SK-N-SH treated with all-trans-retinoic acid at 6 μM for 48 hours (cell line): ENCODE data around the gene ZBTB26.
"Not testable (repeated sequence)": the region's sequence is repeated elsewhere in the genome, so short reads cannot be mapped to it uniquely, and the experiment has no call there.

ENCODE experiments used
- ATAC-seq: fragments of 200-7000 bp; cut with Tn5 transposase; 3 replicates; pipeline ENCODE4 v1.9.1; 2020; ENCODE audit warnings: mild to moderate bottlenecking, moderate library complexity
- ARNTL ChIP-seq: fragments of 450-650 bp; formaldehyde crosslinking; IDR thresholded peaks from 2 replicates; pipeline ENCODE4 v1.5.0; 2020; ENCODE audit warnings: low read depth, mild to moderate bottlenecking, moderate library complexity, borderline replicate concordance
- BACH2 ChIP-seq: fragments of 250-450 bp; sonication (Bioruptor Pico); IDR thresholded peaks from 2 replicates; pipeline ENCODE4 v1.9.0; 2021; ENCODE audit warnings: mild to moderate bottlenecking, borderline replicate concordance
- ESRRG ChIP-seq: fragments of 250-450 bp; sonication (Bioruptor Pico); IDR thresholded peaks from 2 replicates; pipeline ENCODE4 v1.6.1; 2021; ENCODE audit warnings: mild to moderate bottlenecking
- GLIS3 ChIP-seq: fragments of 250-450 bp; sonication (Bioruptor Pico); IDR thresholded peaks from 2 replicates; pipeline ENCODE4 v1.5.0; 2020; ENCODE audit warnings: mild to moderate bottlenecking, moderate library complexity
- ISL1 ChIP-seq: fragments of 250-450 bp; sonication (Bioruptor Pico); IDR thresholded peaks from 2 replicates; pipeline ENCODE4 v2.1.2; 2022; ENCODE audit warnings: mild to moderate bottlenecking, moderate library complexity
- OSR1 ChIP-seq: fragments of 250-450 bp; sonication (Bioruptor Pico); IDR thresholded peaks from 2 replicates; pipeline ENCODE4 v1.8.0; 2022; ENCODE audit warnings: moderate library complexity, mild to moderate bottlenecking, inconsistent platforms
- PPARA ChIP-seq: fragments of 250-450 bp; sonication (Bioruptor Pico); IDR thresholded peaks from 2 replicates; pipeline ENCODE4 v1.5.0; 2020; ENCODE audit warnings: mild to moderate bottlenecking, borderline replicate concordance
- RARB ChIP-seq: fragments of 250-450 bp; sonication (Bioruptor Pico); IDR thresholded peaks from 2 replicates; pipeline ENCODE4 v1.8.0; 2021; ENCODE audit warnings: mild to moderate bottlenecking, moderate library complexity
- TCF4 ChIP-seq: fragments of 250-450 bp; sonication (Bioruptor Pico); IDR thresholded peaks from 2 replicates; pipeline ENCODE4 v1.8.0; 2021; ENCODE audit warnings: mild to moderate bottlenecking, moderate library complexity, borderline replicate concordance
- TOX ChIP-seq: fragments of 250-450 bp; sonication (Bioruptor Pico); IDR thresholded peaks from 2 replicates; pipeline ENCODE4 v1.8.0; 2021; ENCODE audit warnings: mild to moderate bottlenecking, moderate library complexity, borderline replicate concordance
- ZFP3 ChIP-seq: fragments of 250-450 bp; sonication (Bioruptor Pico); IDR thresholded peaks from 2 replicates; pipeline ENCODE4 v1.5.0; 2020; ENCODE audit warnings: mild to moderate bottlenecking, moderate library complexity
- ZFP30 ChIP-seq: fragments of 450-650 bp; formaldehyde crosslinking; IDR thresholded peaks from 2 replicates; pipeline ENCODE4 v1.5.0; 2022; ENCODE audit warnings: mild to moderate bottlenecking, moderate library complexity
- ZNF8 ChIP-seq: fragments of 450-650 bp; formaldehyde crosslinking; IDR thresholded peaks from 2 replicates; pipeline ENCODE4 v1.5.0; 2020; ENCODE audit warnings: mild to moderate bottlenecking, moderate library complexity
- TF ChIP-seq, protein P1 (sequence below): fragments of 250-450 bp; sonication (Bioruptor Pico); IDR thresholded peaks from 2 replicates; pipeline ENCODE4 v1.5.1; 2021; ENCODE audit warnings: mild to moderate bottlenecking, moderate library complexity
- TF ChIP-seq, protein P2 (sequence below): fragments of 250-450 bp; sonication (Bioruptor Pico); IDR thresholded peaks from 2 replicates; pipeline ENCODE4 v1.5.1; 2020; ENCODE audit warnings: low read depth, mild to moderate bottlenecking, moderate library complexity
- TF ChIP-seq, protein P3 (sequence below): fragments of 250-450 bp; sonication (Bioruptor Pico); IDR thresholded peaks from 2 replicates; pipeline ENCODE4 v1.8.0; 2021; ENCODE audit warnings: low read depth, mild to moderate bottlenecking, moderate library complexity, borderline replicate concordance
- TF ChIP-seq, protein P4 (sequence below): fragments of 250-450 bp; sonication (Bioruptor Pico); IDR thresholded peaks from 2 replicates; pipeline ENCODE4 v1.5.0; 2020; ENCODE audit warnings: mild to moderate bottlenecking, moderate library complexity

The ZBTB26 gene

DNA sequence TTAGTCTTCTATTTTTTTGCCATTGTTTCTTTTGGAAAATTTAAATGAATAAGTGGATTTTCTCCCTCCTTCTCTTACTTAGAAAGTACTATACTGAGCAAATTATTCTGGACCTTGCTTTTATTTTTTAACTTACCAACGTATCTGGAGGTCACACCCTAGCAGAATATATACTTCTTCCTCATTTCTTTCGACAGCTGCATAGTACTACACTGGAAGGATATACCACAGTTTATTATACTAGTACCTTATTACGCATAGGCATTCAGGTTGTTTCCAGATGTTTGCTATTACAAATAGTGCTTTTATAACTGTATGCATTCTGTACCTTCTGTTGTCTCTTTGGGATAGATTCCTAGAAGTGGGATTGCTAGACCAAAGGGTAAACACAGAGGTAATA is 42.8 kb downstream of the ZBTB26 start:
- TF ChIP-seq ZNF8 (CRISPR knock-in tag) (0 out of 2 replicates have a peak, but pooled peaks have one; percentile 19), BACH2 (CRISPR knock-in tag) (no peak)
- TF ChIP-seq, all 23 proteins: peak for 1
- ATAC-seq = no peak

DNA sequence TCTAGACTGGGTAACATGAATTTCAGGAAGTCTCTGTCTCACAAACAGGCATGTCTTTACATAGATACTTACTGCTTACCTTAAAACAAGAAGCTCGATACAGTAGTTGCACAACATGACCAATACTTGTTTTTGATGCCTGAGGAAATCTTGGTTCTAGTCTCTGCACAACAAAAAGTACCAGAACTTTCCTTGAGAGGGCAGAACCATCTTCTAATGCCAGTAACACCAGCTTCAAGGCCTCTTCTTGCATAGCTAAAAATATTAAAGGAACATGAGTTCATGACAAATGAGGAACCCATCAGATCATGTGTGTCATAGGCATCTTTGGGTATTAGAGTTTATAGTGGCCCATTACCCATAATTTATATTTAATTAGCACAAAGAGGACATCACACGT is 48.2 kb downstream of the ZBTB26 start:
- TF ChIP-seq ARNTL (CRISPR knock-in tag) (no peak), ISL1 (CRISPR knock-in tag) (no peak), ZFP3 (no peak), TCF4 (CRISPR knock-in tag) (no peak), ZFP30 (CRISPR knock-in tag) (no peak), ZNF8 (CRISPR knock-in tag) (no peak)
- TF ChIP-seq, protein P1, sequence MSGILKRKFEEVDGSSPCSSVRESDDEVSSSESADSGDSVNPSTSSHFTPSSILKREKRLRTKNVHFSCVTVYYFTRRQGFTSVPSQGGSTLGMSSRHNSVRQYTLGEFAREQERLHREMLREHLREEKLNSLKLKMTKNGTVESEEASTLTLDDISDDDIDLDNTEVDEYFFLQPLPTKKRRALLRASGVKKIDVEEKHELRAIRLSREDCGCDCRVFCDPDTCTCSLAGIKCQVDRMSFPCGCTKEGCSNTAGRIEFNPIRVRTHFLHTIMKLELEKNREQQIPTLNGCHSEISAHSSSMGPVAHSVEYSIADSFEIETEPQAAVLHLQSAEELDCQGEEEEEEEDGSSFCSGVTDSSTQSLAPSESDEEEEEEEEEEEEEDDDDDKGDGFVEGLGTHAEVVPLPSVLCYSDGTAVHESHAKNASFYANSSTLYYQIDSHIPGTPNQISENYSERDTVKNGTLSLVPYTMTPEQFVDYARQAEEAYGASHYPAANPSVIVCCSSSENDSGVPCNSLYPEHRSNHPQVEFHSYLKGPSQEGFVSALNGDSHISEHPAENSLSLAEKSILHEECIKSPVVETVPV (CRISPR knock-in tag) = no peak

DNA sequence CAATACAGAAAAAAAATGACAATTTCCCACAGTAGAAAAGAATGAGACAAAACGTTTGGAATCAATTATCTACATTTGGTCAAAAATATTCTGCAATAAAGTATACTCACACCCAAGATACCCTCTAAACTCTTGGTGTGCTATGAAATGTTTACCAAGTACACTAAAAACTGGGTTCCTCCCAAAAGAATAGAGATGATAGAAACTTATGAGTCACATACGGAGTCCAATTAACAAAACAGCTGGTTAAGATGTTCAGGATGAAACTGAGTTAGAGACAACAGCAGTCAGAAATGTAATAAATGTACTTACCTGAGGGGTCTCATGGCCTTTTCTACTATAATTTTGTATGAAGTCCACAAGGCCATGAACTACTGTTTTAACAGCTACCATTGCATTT is 51.9 kb downstream of the ZBTB26 start:
- ATAC-seq = no peak
- TF ChIP-seq ESRRG (CRISPR knock-in tag) (no peak), ZFP3 (no peak), BACH2 (CRISPR knock-in tag) (no peak), ARNTL (CRISPR knock-in tag) (no peak), TOX (CRISPR knock-in tag) (no peak)

More for the DNA sequence above, 48.2 kb downstream of the ZBTB26 start:
- ATAC-seq = no peak

DNA sequence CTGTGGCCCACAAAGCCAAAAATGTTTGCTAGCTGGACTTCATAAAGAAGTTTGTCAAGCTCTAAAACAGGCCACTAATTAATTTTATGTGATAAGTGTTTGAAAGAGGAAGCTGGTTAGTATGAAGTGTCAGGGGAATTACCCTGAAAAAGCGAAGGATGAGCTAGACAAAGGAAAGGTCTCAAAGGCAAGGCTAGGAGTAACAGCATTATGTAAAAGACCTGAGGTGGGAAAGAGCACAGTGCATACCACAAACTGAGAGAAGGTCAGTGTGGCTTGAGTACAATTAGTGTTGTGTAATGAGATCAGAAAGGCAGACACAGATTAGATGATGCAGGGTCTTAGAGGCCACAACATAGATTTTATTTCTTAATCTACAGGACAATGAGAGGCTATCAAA is 55.8 kb downstream of the ZBTB26 start:
- ATAC-seq = no peak
- no peak for TF ChIP-seq RARB
- no peak for TF ChIP-seq ESRRG (CRISPR knock-in tag)
- no peak for TF ChIP-seq PPARA (CRISPR knock-in tag)
- TF ChIP-seq, protein P2, sequence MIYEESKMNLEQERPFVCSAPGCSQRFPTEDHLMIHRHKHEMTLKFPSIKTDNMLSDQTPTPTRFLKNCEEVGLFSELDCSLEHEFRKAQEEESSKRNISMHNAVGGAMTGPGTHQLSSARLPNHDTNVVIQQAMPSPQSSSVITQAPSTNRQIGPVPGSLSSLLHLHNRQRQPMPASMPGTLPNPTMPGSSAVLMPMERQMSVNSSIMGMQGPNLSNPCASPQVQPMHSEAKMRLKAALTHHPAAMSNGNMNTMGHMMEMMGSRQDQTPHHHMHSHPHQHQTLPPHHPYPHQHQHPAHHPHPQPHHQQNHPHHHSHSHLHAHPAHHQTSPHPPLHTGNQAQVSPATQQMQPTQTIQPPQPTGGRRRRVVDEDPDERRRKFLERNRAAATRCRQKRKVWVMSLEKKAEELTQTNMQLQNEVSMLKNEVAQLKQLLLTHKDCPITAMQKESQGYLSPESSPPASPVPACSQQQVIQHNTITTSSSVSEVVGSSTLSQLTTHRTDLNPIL = no peak

DNA sequence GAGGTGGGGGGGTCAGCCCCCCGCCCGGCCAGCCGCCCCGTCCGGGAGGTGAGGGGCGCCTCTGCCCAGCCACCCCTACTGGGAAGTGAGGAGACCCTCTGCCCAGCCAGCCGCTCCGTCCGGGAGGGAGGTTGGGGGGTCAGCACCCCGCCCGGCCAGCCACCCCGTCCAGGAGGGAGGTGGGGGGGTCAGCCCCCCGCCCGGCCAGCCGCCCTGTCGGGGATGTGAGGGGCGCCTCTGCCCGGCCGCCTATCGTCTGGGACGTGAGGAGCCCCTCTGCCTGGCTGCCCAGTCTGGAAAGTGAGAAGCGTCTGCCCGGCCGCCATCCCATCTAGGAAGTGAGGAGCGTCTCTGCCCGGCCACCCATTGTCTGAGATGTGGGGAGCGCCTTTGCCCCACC is 64.0 kb downstream of the ZBTB26 start:
- not testable (repeated sequence) for ATAC-seq

DNA sequence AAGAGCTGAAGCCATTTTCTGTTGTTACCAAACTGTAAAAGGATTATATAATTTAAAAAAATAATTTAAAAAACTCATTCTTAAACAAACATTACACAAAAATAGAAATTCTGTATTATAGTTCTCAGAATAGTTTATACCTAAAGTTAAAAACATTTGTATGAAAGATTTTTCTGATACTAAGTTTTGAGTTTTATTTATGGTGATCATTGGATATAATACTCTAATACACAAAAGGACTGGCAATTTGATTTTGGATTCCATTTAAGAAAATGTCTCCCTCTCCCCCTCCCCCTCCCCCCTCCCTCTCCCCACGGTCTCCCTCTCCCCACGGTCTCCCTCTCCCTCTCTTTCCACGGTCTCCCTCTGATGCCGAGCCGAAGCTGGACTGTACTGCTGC is 65.2 kb downstream of the ZBTB26 start:
- TF ChIP-seq, protein P2 = no peak
- no peak for TF ChIP-seq ZFP3
- TF ChIP-seq, protein P3, sequence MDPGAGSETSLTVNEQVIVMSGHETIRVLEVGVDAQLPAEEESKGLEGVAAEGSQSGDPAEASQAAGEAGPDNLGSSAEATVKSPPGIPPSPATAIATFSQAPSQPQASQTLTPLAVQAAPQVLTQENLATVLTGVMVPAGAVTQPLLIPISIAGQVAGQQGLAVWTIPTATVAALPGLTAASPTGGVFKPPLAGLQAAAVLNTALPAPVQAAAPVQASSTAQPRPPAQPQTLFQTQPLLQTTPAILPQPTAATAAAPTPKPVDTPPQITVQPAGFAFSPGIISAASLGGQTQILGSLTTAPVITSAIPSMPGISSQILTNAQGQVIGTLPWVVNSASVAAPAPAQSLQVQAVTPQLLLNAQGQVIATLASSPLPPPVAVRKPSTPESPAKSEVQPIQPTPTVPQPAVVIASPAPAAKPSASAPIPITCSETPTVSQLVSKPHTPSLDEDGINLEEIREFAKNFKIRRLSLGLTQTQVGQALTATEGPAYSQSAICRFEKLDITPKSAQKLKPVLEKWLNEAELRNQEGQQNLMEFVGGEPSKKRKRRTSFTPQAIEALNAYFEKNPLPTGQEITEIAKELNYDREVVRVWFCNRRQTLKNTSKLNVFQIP (CRISPR knock-in tag) = no peak
- TF ChIP-seq OSR1 = no peak
- no peak for TF ChIP-seq ESRRG (CRISPR knock-in tag)
- no peak for TF ChIP-seq RARB
- TF ChIP-seq, protein P4, sequence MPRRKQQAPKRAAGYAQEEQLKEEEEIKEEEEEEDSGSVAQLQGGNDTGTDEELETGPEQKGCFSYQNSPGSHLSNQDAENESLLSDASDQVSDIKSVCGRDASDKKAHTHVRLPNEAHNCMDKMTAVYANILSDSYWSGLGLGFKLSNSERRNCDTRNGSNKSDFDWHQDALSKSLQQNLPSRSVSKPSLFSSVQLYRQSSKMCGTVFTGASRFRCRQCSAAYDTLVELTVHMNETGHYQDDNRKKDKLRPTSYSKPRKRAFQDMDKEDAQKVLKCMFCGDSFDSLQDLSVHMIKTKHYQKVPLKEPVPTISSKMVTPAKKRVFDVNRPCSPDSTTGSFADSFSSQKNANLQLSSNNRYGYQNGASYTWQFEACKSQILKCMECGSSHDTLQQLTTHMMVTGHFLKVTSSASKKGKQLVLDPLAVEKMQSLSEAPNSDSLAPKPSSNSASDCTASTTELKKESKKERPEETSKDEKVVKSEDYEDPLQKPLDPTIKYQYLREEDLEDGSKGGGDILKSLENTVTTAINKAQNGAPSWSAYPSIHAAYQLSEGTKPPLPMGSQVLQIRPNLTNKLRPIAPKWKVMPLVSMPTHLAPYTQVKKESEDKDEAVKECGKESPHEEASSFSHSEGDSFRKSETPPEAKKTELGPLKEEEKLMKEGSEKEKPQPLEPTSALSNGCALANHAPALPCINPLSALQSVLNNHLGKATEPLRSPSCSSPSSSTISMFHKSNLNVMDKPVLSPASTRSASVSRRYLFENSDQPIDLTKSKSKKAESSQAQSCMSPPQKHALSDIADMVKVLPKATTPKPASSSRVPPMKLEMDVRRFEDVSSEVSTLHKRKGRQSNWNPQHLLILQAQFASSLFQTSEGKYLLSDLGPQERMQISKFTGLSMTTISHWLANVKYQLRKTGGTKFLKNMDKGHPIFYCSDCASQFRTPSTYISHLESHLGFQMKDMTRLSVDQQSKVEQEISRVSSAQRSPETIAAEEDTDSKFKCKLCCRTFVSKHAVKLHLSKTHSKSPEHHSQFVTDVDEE (CRISPR knock-in tag) = no peak
- TF ChIP-seq GLIS3 = no peak
- no peak for TF ChIP-seq ZFP30 (CRISPR knock-in tag)
- no peak for ATAC-seq
